PC-9 (cell line): ENCODE measurements around the gene SAP25.

Experiments used
- CTCF ChIP-seq: fragments of 200-600 bp; sonication (generic); conservative IDR thresholded peaks from 2 replicates; pipeline ENCODE4 v1.6.1; 2017; ENCODE audit warnings: mixed run types, antibody characterized with exemption, mild to moderate bottlenecking, moderate library complexity
- EZH2 ChIP-seq: fragments of 200-600 bp; sonication (generic); IDR thresholded peaks from 2 replicates; pipeline ENCODE4 v1.8.0; 2017; ENCODE audit warnings: antibody characterized with exemption, low read depth

- TF ChIP-seq CTCF (no peak), EZH2 (no peak)
Measured at GRCh38 chr7:100591596-100591995, 17.9 kb upstream of the SAP25 start.
